Upper lobe of left lung (tissue), 6 donors: Measurements from ENCODE around the gene MYO1C. TPM values are rescaled to one million over a fixed set of nuclear protein-coding genes. Genes with fewer than 3 reads are reported as not detected.

Experiments
- ATAC-seq, 2 donors: fragments of 200-7000 bp; cut with Tn5 transposase; one replicate each; pipeline ENCODE4 v1.9.1; 2022; ENCODE audit warnings: mild to moderate bottlenecking in 2 of 2, moderate library complexity in 2 of 2; ENCODE audit not compliant: low FRiP score in 2 of 2
- DNase-seq, 2 donors: peaks; one replicate each; pipeline ENCODE4 v3.0.0-alpha.2; 2019 to 2020
- H3K27ac ChIP-seq, 4 donors: fragments of 200-600 bp; sonication (generic); one replicate each; pipeline ENCODE4 v1.5.1; 2016 to 2019
- H3K27me3 ChIP-seq, 4 donors: fragments of 200-600 bp; sonication (generic); one replicate each; pipeline ENCODE4 v1.5.1; 2017 to 2019
- H3K36me3 ChIP-seq, 4 donors: fragments of 200-600 bp; sonication (generic); one replicate each; pipeline ENCODE4 v1.5.1; 2016 to 2019
- H3K4me1 ChIP-seq, 4 donors: fragments of 200-600 bp; sonication (generic); one replicate each; pipeline ENCODE4 v1.5.1; 2018 to 2019
- H3K4me3 ChIP-seq, 4 donors: fragments of 200-600 bp; sonication (generic); one replicate each; pipeline ENCODE4 v1.5.1; 2017 to 2019; ENCODE audit warnings: mild to moderate bottlenecking in 2 of 4, moderate library complexity in 1 of 4
- H3K9me3 ChIP-seq, 4 donors: fragments of 200-600 bp; sonication (generic); one replicate each; pipeline ENCODE4 v1.5.1; 2018 to 2019
- EP300 ChIP-seq, 4 donors: sonication (generic); formaldehyde crosslinking; IDR thresholded peaks; one replicate each; pipeline ENCODE4 v1.5.1; 2017; ENCODE audit warnings: antibody characterized with exemption in 4 of 4, control low read depth in 2 of 4
- POLR2A ChIP-seq, 4 donors: fragments of 450-650 bp; IDR thresholded peaks; one replicate each; pipeline ENCODE4 v1.5.1; 2016 to 2017; ENCODE audit warnings: antibody characterized with exemption in 4 of 4, mild to moderate bottlenecking in 2 of 4
- POLR2AphosphoS5 ChIP-seq, 2 donors: sonication (generic); formaldehyde crosslinking; IDR thresholded peaks; one replicate each; pipeline ENCODE4 v1.5.1; 2017; ENCODE audit warnings: antibody characterized with exemption in 2 of 2
- WGBS, 2 donors: methylation state at CpG; one replicate each; pipeline ENCODE4 v1.1.5; 2017 to 2018; 5-methylcytosine and 5-hydroxymethylcytosine counted together
- total RNA-seq, 6 donors: library from RNA; depleted of rRNA in 4 of 6; stranded (reverse); fragments of >200 nt in 4 of 6; gene quantifications; one replicate each; pipeline versions ENCODE4 v1.1.0 to v1.2.1, GENCODE V29; 2016 to 2021
- TF ChIP-seq, protein P1 (sequence below), 6 experiments: fragments of 450-650 bp in 4 of 6; fragments of 200-600 bp in 2 of 6; sonication (generic) in 2 of 6; IDR thresholded peaks; one replicate each; pipeline ENCODE4 v1.5.1; 2016 to 2019; ENCODE audit warnings: antibody characterized with exemption in 6 of 6
- donor health status: DM: no; HTN: no; CAD: no; lungs with moderate emphysema.
- donor health status: DM: no; HTN: yes; CAD: no; lungs with severe emphysema.

MYO1C gene
- total RNA-seq, 6 donors from 2014 or later: 186 to 358 (median 266) TPM

DNA sequence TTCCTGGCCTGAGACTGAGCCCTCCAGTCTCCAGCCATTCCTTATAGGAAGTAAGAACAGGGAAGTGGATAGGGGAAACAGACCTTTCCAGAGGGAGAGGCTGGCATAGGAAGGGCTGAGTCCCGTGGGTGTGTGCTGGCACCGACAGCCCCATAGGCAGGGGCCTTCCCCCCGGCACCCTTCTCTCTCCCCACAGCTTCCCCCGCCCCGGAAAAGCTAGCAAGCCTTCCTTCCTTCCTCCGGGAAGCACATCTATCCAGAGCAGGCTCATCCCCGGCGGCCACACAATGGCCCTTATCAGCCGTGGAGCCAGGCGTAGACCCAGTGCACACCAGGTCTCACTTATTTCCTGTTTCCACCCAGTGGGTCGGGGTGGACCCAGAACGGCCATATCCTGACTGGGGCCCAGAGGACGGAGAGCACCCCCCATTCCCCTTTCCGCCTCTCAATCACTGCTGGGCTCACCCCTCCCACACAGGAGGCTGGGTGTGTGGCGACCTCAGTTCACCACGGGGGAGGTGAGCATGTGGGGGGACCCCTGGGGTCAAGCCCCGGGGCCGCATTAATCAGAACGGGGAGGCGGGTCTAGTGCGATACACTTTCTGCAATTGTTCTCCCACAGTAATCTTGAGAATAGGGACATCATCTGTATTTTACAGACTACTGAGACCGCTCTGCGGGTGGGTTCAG, 950 bp upstream of the MYO1C start:
- peak overlapping the region in 3 of 4 donors; percentile 59 to 82 (median 72) for H3K4me3 ChIP-seq
- H3K27me3 ChIP-seq: no peaks in the 10 kb centered on the region
- ATAC-seq (peak; percentile 9 to 54), DNase-seq (peak in 1 of 2 donors; percentile 65)
- H3K27ac ChIP-seq: peak overlapping the region; percentile 91 to 96 (median 94)
- H3K4me1 ChIP-seq: peaks cover 59 to 73% (median 64%) of the 10 kb centered on the region in 4 donors
- H3K9me3 ChIP-seq: no peaks in the 10 kb centered on the region
- 50 to 67% methylated on average over 12 to 23 of the region's 23 CpGs for WGBS, 2 donors
- H3K36me3 ChIP-seq: peaks cover 9 to 37% (median 32%) of the 10 kb centered on the region in 4 donors
- TF ChIP-seq, protein P1, sequence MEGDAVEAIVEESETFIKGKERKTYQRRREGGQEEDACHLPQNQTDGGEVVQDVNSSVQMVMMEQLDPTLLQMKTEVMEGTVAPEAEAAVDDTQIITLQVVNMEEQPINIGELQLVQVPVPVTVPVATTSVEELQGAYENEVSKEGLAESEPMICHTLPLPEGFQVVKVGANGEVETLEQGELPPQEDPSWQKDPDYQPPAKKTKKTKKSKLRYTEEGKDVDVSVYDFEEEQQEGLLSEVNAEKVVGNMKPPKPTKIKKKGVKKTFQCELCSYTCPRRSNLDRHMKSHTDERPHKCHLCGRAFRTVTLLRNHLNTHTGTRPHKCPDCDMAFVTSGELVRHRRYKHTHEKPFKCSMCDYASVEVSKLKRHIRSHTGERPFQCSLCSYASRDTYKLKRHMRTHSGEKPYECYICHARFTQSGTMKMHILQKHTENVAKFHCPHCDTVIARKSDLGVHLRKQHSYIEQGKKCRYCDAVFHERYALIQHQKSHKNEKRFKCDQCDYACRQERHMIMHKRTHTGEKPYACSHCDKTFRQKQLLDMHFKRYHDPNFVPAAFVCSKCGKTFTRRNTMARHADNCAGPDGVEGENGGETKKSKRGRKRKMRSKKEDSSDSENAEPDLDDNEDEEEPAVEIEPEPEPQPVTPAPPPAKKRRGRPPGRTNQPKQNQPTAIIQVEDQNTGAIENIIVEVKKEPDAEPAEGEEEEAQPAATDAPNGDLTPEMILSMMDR (IDR thresholded peaks at IDR 0.05): no peak
- TF ChIP-seq EP300 (IDR thresholded peaks at IDR 0.05): peak in 1 of 4 donors; percentile 35
- TF ChIP-seq POLR2A (IDR thresholded peaks at IDR 0.05): no peak
- peak; percentile 72 to 79 for TF ChIP-seq POLR2AphosphoS5 (IDR thresholded peaks at IDR 0.05)

DNA sequence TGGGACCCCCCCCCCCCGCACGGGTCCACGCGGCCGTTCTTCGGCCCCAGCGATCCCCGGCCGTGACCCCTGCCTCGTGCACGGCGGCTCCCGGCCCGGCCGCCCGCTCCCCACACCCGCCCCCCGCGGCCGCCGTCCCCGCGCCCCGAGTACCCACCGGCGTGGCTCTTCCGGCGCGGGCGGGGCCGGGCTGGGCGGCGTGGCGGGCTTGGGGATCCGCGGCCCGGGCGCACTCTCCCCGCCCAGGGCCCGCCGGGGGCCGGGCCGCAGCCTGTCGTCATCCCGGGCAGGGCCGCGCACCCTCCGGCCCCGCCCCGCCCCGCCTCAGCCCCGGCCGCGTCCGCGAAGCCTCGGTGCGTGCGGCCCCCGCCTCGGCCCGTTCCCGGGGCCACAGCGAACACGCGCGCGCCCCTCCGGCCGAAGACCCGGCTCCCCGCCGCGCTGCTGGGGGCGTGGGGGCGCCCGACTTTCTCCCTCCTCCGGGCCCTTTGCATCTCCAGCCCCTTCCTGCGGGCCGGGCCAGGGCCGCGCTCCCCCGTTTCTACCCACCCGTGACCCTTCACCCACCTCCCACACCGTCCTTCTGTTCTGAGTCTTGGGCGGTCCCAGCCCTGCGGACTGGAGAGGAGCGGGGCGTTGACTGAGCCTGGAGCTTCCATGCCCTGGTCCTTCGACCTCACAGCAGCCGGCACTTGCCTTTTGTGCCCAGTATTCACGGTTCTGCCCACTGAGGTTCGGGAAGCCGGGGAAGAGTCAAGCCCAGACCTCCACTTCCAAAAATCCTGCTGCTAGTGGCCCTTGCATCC, 840 bp downstream of the MYO1C start:
- ATAC-seq (peak; percentile 40 to 72), DNase-seq (peak; percentile 75 to 96)
- H3K27me3 ChIP-seq: no peaks in the 10 kb centered on the region
- peaks cover 7 to 20% (median 17%) of the 10 kb centered on the region in 4 donors for H3K36me3 ChIP-seq
- no peak for TF ChIP-seq POLR2AphosphoS5 (IDR thresholded peaks at IDR 0.05)
- TF ChIP-seq, protein P1 (IDR thresholded peaks at IDR 0.05): peak in 2 of 6 experiments; percentile 8 to 15
- peak overlapping the region; percentile 91 to 98 (median 95) for H3K27ac ChIP-seq
- peaks cover 73 to 89% (median 76%) of the 10 kb centered on the region in 4 donors for H3K4me1 ChIP-seq
- WGBS, 2 donors: 1 to 9% methylated on average over 19 to 23 of the region's 94 CpGs
- H3K4me3 ChIP-seq: peak overlapping the region; percentile 59 to 82 (median 74)
- no peaks in the 10 kb centered on the region for H3K9me3 ChIP-seq

DNA sequence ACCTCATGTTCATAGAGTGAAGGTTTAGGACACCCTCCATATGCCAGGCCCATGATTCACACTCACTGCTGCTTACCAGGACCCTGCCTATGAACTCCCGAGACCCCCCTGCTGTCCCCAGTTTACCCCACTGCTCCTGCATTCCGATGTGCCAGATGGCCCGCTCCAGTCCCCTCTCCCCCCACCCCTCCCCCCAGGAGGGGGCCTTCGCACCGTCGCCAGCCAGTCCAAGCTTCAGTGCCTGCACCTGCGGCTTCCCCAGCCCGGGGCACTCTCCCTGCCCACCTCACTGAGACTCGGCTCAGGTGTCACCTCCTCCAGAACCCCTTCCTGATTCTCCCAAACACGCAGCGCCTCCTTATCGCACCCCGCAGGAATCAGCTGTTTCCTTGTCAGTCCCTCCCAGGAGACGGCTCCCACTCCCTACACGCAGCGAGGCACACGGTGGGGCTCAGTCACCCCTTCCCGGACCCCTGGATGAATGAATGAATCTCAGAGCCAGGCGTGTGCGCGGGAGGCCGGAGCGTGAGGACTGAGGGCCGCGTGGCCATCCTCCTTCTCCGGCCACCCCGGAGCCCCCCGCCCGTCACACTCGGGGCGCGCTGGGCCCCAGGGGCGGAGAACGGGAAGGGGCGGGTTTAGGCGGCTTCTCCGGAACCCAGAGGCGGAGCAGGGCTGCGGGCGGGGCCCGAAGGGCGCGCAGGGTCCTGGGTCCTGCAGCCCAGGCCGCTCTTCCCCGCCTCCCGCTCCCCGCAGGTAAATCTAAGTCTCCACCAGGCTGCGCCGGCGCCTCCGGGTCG, 1.6 kb downstream of the MYO1C start:
- Histone ChIP-seq H3K27me3 (no peaks in the 10 kb centered on the region), H3K36me3 (peaks cover 0 to 12% (median 11%) of the 10 kb centered on the region in 4 donors), H3K4me3 (peak overlapping the region; percentile 59 to 82 (median 74)), H3K27ac (peak overlapping the region; percentile 91 to 98 (median 95)), H3K4me1 (peaks cover 72 to 92% (median 82%) of the 10 kb centered on the region in 4 donors), H3K9me3 (no peaks in the 10 kb centered on the region)
- 1 to 4% methylated on average over 13 to 17 of the region's 52 CpGs for WGBS, 2 donors
- DNase-seq (peak; percentile 81 to 95), ATAC-seq (peak; percentile 37 to 58)
- TF ChIP-seq POLR2AphosphoS5 (IDR thresholded peaks at IDR 0.05) (peak; percentile 73 to 84), EP300 (IDR thresholded peaks at IDR 0.05) (no peak), POLR2A (IDR thresholded peaks at IDR 0.05) (peak in 2 of 4 donors; percentile 71 to 79)
- TF ChIP-seq, protein P1 (IDR thresholded peaks at IDR 0.05): peak in 1 of 6 experiments; percentile 1

DNA sequence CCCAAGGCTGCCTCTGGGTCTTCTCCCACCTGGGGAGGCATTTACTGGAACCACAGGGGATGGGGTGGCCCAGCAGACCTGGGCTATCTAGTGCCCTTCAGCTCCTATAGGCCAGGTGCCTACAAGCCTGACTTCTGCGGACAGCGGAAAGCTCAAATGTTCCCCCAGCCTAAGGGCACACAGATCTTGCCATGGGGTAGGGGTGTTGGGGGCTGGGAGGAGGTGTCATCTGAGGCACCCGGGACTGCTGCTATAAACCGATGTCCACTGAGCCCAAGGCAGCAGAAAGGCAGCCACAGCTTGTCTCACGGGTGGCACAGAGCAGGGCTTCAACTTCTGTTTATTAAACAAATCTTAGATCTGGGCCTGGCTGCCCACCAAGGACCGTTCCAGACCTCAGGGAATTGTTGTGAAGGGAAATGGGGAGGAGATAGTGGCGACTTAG, 3.6 kb downstream of the MYO1C start:
- peaks cover 57 to 88% (median 77%) of the 10 kb centered on the region in 4 donors for H3K4me1 ChIP-seq
- ATAC-seq (no peak), DNase-seq (no peak)
- TF ChIP-seq, protein P1 (IDR thresholded peaks at IDR 0.05): no peak
- TF ChIP-seq POLR2A (IDR thresholded peaks at IDR 0.05) (no peak), POLR2AphosphoS5 (IDR thresholded peaks at IDR 0.05) (no peak), EP300 (IDR thresholded peaks at IDR 0.05) (no peak)
- WGBS, 2 donors: 53 to 62% methylated on average over 4 to 7 of the region's 7 CpGs
- H3K36me3 ChIP-seq: peaks cover 0 to 3% (median 0%) of the 10 kb centered on the region in 4 donors
- no peaks in the 10 kb centered on the region for H3K9me3 ChIP-seq
- H3K4me3 ChIP-seq: peak overlapping the region in 3 of 4 donors; percentile 59 to 84 (median 71)
- H3K27me3 ChIP-seq: no peaks in the 10 kb centered on the region
- H3K27ac ChIP-seq: peak overlapping the region; percentile 91 to 98 (median 96)
